Mesenchymal stem cell (in vitro differentiated cells and primary cell): ENCODE data around the gene AMY1A.
"Not testable (repeated sequence)": the region's sequence is repeated elsewhere in the genome, so short reads cannot be mapped to it uniquely, and the experiment has no call there.

Experiments used
- DNase-seq: peaks from one replicate; pipeline ENCODE4 v3.0.0-alpha.2; 2013
- H2AFZ ChIP-seq: one replicate; pipeline ENCODE4 v1.6.1; 2013; ENCODE audit warnings: low read depth, mild to moderate bottlenecking, control low read depth, inconsistent platforms, low read length, moderate library complexity
- H2AK5ac ChIP-seq: 2 replicates; pipeline ENCODE4 v1.6.1; 2013; ENCODE audit warnings: low read length, moderate library complexity, mild to moderate bottlenecking, inconsistent platforms; ENCODE audit not compliant: severe bottlenecking
- H2BK120ac ChIP-seq: one replicate; pipeline ENCODE4 v1.6.1; 2013; ENCODE audit warnings: low read depth, mild to moderate bottlenecking, inconsistent platforms, low read length, moderate library complexity
- H2BK12ac ChIP-seq, 2 experiments: one replicate each; pipeline ENCODE4 v1.6.1; 2013; ENCODE audit warnings: inconsistent platforms in 2 of 2, low read length in 2 of 2, mild to moderate bottlenecking in 2 of 2, moderate library complexity in 2 of 2, control low read depth in 1 of 2
- H2BK15ac ChIP-seq: one replicate; pipeline ENCODE4 v1.6.1; 2013; ENCODE audit warnings: mild to moderate bottlenecking, low read depth, inconsistent platforms; ENCODE audit not compliant: poor library complexity, severe bottlenecking
- H2BK5ac ChIP-seq: 2 replicates; pipeline ENCODE4 v1.6.1; 2013; ENCODE audit warnings: low read depth, mild to moderate bottlenecking, low read length, control low read depth, inconsistent platforms; ENCODE audit not compliant: poor library complexity, severe bottlenecking
- H3K14ac ChIP-seq, 2 experiments: one replicate each; pipeline ENCODE4 v1.6.1; 2013; ENCODE audit warnings: inconsistent platforms in 2 of 2, low read length in 2 of 2, control low read depth in 1 of 2, mild to moderate bottlenecking in 1 of 2, moderate library complexity in 1 of 2
- H3K18ac ChIP-seq, 2 experiments: one replicate each; pipeline ENCODE4 v1.6.1; 2013; ENCODE audit warnings: inconsistent platforms in 2 of 2, low read length in 2 of 2, control low read depth in 1 of 2, low read depth in 1 of 2, mild to moderate bottlenecking in 1 of 2
- H3K23ac ChIP-seq, 2 experiments: one replicate each; pipeline ENCODE4 v1.6.1; 2013; ENCODE audit warnings: inconsistent platforms in 2 of 2, low read length in 2 of 2, mild to moderate bottlenecking in 2 of 2, moderate library complexity in 2 of 2, control low read depth in 1 of 2
- H3K27ac ChIP-seq: 2 replicates; pipeline ENCODE4 v1.5.1; 2013; ENCODE audit warnings: mild to moderate bottlenecking, moderate library complexity, low read length, control low read depth, inconsistent platforms; ENCODE audit not compliant: poor library complexity, severe bottlenecking
- H3K27me3 ChIP-seq, 2 experiments: 2 replicates each; pipeline versions ENCODE4 v1.6.1 to v1.7.0; 2013; ENCODE audit warnings: low read length in 2 of 2, mild to moderate bottlenecking in 2 of 2, moderate library complexity in 2 of 2, control low read depth in 1 of 2, inconsistent platforms in 1 of 2; ENCODE audit not compliant: control insufficient read depth in 1 of 2, insufficient read depth in 1 of 2
- H3K36me3 ChIP-seq, 2 experiments: 2 replicates each; pipeline versions ENCODE4 v1.6.1 to v1.7.0; 2013; ENCODE audit warnings: low read length in 2 of 2, control low read depth in 1 of 2, inconsistent platforms in 1 of 2, low read depth in 1 of 2, mild to moderate bottlenecking in 1 of 2; ENCODE audit not compliant: insufficient read depth in 2 of 2, control insufficient read depth in 1 of 2
- H3K4ac ChIP-seq, 2 experiments: one replicate each; pipeline ENCODE4 v1.6.1; 2013; ENCODE audit warnings: inconsistent platforms in 2 of 2, low read length in 2 of 2, mild to moderate bottlenecking in 2 of 2, moderate library complexity in 2 of 2, control low read depth in 1 of 2, low read depth in 1 of 2
- H3K4me1 ChIP-seq: 2 replicates; pipeline ENCODE4 v1.6.1; 2013; ENCODE audit warnings: low read depth, low read length, control low read depth; ENCODE audit not compliant: control insufficient read depth, insufficient read depth
- H3K4me2 ChIP-seq: 2 replicates; pipeline ENCODE4 v1.6.1; 2013; ENCODE audit warnings: low read length, mild to moderate bottlenecking, inconsistent platforms; ENCODE audit not compliant: poor library complexity, severe bottlenecking
- H3K4me3 ChIP-seq, 2 experiments: 2 replicates each; pipeline versions ENCODE4 v1.5.1 to v1.7.0; 2013; ENCODE audit warnings: low read length in 2 of 2, mild to moderate bottlenecking in 2 of 2, control low read depth in 1 of 2, low read depth in 1 of 2; ENCODE audit not compliant: insufficient read depth in 1 of 2
- H3K79me1 ChIP-seq: replicated peaks from 2 replicates; pipeline ENCODE4 v1.6.1; 2013; ENCODE audit warnings: mild to moderate bottlenecking, control low read depth, low read length, inconsistent platforms; ENCODE audit not compliant: poor library complexity, severe bottlenecking
- H3K9ac ChIP-seq: 2 replicates; pipeline ENCODE4 v1.7.0; 2013; ENCODE audit warnings: mild to moderate bottlenecking, low read length, moderate library complexity
- H3K9me3 ChIP-seq: 2 replicates; pipeline ENCODE4 v1.7.0; 2013; ENCODE audit warnings: mild to moderate bottlenecking, low read length; ENCODE audit not compliant: control insufficient read depth
- H4K8ac ChIP-seq: one replicate; pipeline ENCODE4 v1.6.1; 2013; ENCODE audit warnings: inconsistent platforms, mild to moderate bottlenecking, low read length, moderate library complexity
- H4K91ac ChIP-seq: one replicate; pipeline ENCODE4 v1.6.1; 2013; ENCODE audit warnings: mild to moderate bottlenecking, low read length, inconsistent platforms
- WGBS: methylation state at CpG from one replicate; pipeline ENCODE4 v1.1.7; 2013; ENCODE audit warnings: mixed read lengths; 5-methylcytosine and 5-hydroxymethylcytosine counted together

Gene AMY1A

GRCh38 chr1:103654133-103654532 is 1.4 kb upstream of the AMY1A start:
- WGBS: no CpG with 5 or more reads among the region's 6 CpGs

GRCh38 chr1:103676335-103676734 is 20.8 kb downstream of the AMY1A start:
- H3K18ac ChIP-seq, H3K36me3 ChIP-seq, H3K14ac ChIP-seq, DNase-seq, H4K91ac ChIP-seq, H2BK12ac ChIP-seq, H2AK5ac ChIP-seq, H3K4me2 ChIP-seq, H2BK120ac ChIP-seq, H2AFZ ChIP-seq, H3K4me3 ChIP-seq, H3K27me3 ChIP-seq, H3K9me3 ChIP-seq, H3K27ac ChIP-seq, H2BK5ac ChIP-seq, H3K4me1 ChIP-seq, H4K8ac ChIP-seq, H3K9ac ChIP-seq, H3K4ac ChIP-seq, H2BK15ac ChIP-seq, H3K79me1 ChIP-seq, H3K23ac ChIP-seq: not testable (repeated sequence)
- no CpG with 5 or more reads among the region's 3 CpGs for whole genome bisulfite sequencing

More at GRCh38 chr1:103654133-103654532, 1.4 kb upstream of the AMY1A start:
- not testable (repeated sequence) for H2BK5ac ChIP-seq, H3K27ac ChIP-seq, H2AFZ ChIP-seq, DNase-seq, H2AK5ac ChIP-seq, H3K4me1 ChIP-seq, H3K14ac ChIP-seq, H4K91ac ChIP-seq, H4K8ac ChIP-seq, H3K4me3 ChIP-seq, H2BK12ac ChIP-seq, H3K79me1 ChIP-seq, H3K9ac ChIP-seq, H3K18ac ChIP-seq, H3K4ac ChIP-seq, H3K9me3 ChIP-seq, H3K36me3 ChIP-seq, H2BK15ac ChIP-seq, H2BK120ac ChIP-seq, H3K23ac ChIP-seq, H3K4me2 ChIP-seq, H3K27me3 ChIP-seq

GRCh38 chr1:103696110-103696509 is 40.5 kb downstream of the AMY1A start, which contains the start of gene AMY1B:
Gene AMY1B, minus strand, starts transcription at chr1:103696210. Its CDS starts 571 bp downstream, at chr1:103695639.
- H3K4me1 ChIP-seq, DNase-seq, H3K14ac ChIP-seq, H3K27me3 ChIP-seq, H4K91ac ChIP-seq, H2BK15ac ChIP-seq, H3K23ac ChIP-seq, H3K36me3 ChIP-seq, H2BK120ac ChIP-seq, H3K4ac ChIP-seq, H2BK5ac ChIP-seq, H2AFZ ChIP-seq, H3K4me2 ChIP-seq, H3K27ac ChIP-seq, H2BK12ac ChIP-seq, H3K9ac ChIP-seq, H3K18ac ChIP-seq, H3K4me3 ChIP-seq, H4K8ac ChIP-seq, H2AK5ac ChIP-seq, H3K9me3 ChIP-seq, H3K79me1 ChIP-seq: not testable (repeated sequence)
- no CpG with 5 or more reads among the region's 5 CpGs for WGBS

- H4K91ac ChIP-seq, H2BK12ac ChIP-seq, H3K79me1 ChIP-seq, DNase-seq, H3K14ac ChIP-seq, H2BK15ac ChIP-seq, H3K23ac ChIP-seq, H3K27me3 ChIP-seq, H3K9me3 ChIP-seq, H3K9ac ChIP-seq, H3K18ac ChIP-seq, H3K27ac ChIP-seq, H2AFZ ChIP-seq, H2BK120ac ChIP-seq, H3K4ac ChIP-seq, H3K4me3 ChIP-seq, H3K4me1 ChIP-seq, H3K4me2 ChIP-seq, H3K36me3 ChIP-seq, H2AK5ac ChIP-seq, H4K8ac ChIP-seq, H2BK5ac ChIP-seq: not testable (repeated sequence)
- WGBS: no CpG with 5 or more reads among the region's 6 CpGs
Measured at GRCh38 chr1:103697430-103697829, 41.9 kb downstream of the AMY1A start.
